Fibroblast of villous mesenchyme (primary cell): ENCODE data around the gene MCM7. TPM values are rescaled to one million over a fixed set of nuclear protein-coding genes. Genes with fewer than 3 reads are reported as not detected.

Experiments used
- DNase-seq: peaks from one replicate; pipeline ENCODE4 v3.0.0-alpha.2; 2010; ENCODE audit warnings: low read depth
- H3K4me3 ChIP-seq: 2 replicates; pipeline ENCODE4 v1.5.1; 2011; ENCODE audit warnings: low read depth, mild to moderate bottlenecking, low read length
- total RNA-seq: library from RNA; depleted of rRNA; stranded (reverse); fragments of >200 nt; gene quantifications from 2 replicates; pipeline ENCODE4 v1.2.3, GENCODE V29; 2012
- TF ChIP-seq, protein P1 (sequence below): IDR thresholded peaks from 2 replicates; pipeline ENCODE4 v1.5.1; 2012; ENCODE audit warnings: low read depth, mild to moderate bottlenecking, low read length; ENCODE audit not compliant: insufficient read depth

Gene MCM7
- total RNA-seq, 1 donor, result 77.7 TPM

DNA sequence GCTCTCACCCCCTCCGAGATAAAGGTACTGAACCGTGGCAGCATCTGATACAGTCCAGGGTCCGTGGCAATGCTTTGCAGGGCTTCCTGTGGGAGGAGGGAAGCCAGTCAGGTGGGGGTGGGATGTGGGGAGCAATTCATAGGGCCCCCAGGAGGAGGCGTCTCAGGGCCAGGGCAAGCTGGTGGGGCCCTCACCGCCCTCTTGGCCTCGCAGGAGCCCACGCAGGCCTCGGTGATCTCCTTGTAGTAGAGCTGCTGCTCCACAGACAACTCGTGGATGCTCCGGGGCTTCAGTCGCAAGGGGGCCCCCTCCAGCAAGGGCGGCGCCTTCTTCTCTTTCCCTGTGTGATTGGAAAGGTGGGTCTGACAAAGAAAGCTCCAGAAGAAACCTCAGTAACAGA is 10.7 kb upstream of the MCM7 start:
- no peak for DNase-seq
- no peak overlapping the region for H3K4me3 ChIP-seq
- TF ChIP-seq, protein P1, sequence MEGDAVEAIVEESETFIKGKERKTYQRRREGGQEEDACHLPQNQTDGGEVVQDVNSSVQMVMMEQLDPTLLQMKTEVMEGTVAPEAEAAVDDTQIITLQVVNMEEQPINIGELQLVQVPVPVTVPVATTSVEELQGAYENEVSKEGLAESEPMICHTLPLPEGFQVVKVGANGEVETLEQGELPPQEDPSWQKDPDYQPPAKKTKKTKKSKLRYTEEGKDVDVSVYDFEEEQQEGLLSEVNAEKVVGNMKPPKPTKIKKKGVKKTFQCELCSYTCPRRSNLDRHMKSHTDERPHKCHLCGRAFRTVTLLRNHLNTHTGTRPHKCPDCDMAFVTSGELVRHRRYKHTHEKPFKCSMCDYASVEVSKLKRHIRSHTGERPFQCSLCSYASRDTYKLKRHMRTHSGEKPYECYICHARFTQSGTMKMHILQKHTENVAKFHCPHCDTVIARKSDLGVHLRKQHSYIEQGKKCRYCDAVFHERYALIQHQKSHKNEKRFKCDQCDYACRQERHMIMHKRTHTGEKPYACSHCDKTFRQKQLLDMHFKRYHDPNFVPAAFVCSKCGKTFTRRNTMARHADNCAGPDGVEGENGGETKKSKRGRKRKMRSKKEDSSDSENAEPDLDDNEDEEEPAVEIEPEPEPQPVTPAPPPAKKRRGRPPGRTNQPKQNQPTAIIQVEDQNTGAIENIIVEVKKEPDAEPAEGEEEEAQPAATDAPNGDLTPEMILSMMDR, result no peak

DNA sequence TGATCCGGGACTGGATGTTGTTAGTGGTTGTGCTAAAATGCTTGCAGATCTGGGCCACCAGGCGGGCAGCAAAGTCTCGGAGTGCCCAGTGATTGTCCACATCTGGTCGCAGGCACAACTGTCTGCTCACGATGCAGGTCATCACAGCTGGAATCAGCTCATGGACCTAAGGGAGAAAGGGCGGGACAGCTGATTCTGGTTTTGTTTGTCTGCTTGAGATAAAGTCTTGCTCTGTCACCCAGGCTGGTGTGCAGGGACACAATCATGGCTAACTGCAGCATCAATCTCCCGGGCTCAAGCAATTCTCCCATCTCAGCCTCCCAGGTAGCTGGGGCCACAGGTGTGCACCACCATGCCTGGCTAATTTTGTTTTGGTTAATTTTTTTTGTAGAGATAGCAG is 10.0 kb upstream of the MCM7 start:
- no peak overlapping the region for H3K4me3 ChIP-seq
- no peak for DNase-seq
- TF ChIP-seq, protein P1, result no peak

DNA sequence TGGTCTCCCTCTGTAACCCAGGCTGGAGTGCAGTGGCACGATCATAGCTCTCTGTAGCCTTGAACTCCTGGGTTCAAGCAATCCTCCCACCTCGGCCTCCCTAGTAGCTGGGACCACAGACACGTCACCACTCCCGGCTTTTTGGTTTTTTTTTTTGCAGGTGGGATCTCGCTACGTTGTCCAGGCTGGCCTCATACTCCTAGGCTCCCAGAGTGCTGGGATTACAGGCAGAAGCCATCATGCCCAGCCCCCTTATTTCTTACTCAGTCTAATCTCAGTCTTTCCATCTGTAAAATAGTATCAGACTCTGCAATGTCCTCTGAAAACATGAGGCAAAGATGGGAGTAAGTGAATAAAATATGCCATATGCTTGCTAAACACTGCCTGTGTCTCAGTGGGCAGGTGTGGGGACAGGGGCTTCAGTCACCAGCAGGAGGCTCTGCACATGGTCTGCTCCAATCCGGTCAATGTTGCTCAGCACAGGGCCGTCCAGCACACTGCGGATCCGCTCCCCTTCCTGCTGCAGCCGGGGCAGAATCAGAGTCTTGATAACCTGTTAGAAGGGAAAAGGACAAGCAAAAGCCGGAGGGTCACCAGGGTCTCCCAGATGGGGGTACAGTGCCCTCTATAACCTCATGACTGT is 8.4 kb upstream of the MCM7 start:
- DNase-seq, result no peak
- TF ChIP-seq, protein P1, result peak; percentile 5
- no peak overlapping the region for H3K4me3 ChIP-seq

DNA sequence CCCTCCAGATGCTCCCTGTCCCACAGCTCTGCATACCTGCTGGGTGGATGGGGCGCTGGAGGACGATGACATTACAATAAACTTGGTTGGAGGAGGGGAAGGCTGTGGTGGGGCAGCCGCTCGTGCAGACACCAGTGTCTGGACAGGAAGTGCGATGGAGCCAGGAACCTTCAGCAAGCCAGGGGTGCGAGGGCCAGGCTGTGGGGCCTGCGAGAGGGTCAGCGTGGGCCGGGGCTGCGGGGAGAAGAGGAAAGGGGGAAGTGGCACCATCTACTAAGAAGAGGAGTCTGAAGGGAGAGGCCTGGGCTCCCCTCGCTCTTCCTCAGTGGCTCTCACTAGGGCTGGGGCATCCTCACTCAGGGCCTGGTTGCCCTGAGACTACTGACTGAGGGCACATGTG is 6.7 kb upstream of the MCM7 start:
- no peak for DNase-seq
- TF ChIP-seq, protein P1, result no peak
- H3K4me3 ChIP-seq, result no peak overlapping the region

DNA sequence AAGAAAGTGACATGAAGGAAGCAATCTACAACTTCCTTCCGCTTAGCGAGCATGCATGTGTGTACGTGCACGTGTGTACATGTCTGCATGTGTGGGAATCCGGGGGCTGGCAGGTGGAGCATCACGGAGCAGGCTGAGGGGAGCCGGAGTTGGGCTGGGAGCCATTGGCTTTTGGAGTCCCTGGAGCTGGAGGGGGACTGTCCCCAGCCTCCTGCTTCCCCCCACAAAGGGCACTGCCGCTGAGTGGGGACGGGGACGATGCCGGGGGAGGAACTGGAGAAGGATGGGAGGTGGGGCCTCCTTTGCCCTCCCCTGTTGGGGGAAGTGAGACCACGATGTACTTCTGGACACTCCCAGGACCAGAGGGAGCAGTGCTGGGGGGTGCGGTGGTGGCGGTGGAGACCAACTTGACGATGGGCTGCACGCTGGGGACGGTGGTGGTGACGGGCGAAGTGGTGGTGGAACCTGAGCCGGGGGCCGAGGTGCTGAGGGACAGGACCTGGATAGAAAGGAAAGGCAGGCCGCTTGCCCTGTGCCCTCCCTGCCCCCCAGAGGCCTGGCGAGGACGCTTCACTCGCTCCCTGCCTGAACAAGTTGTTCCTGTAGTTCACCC is 6.0 kb upstream of the MCM7 start:
- TF ChIP-seq, protein P1, result no peak
- H3K4me3 ChIP-seq, result no peak overlapping the region

DNA sequence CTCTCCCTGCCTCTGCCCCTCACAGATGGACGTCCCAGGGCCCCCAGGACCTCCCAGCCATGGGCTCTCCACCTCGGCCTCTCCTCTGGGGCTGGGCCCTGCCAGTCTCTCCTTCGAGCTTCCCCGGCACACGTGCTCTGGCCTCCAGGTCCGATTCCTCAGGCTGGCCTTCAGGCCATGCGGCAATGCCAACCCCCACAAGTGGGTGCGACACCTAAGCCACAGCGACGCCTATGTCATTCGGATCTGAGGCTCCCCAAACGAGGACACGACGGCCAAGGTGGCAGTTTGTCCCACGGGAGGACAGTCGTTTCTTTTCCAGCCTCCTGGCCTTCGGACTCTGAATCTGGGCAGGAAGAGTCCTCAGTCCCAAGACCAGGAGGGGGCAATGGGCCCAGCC is 5.4 kb upstream of the MCM7 start:
- DNase-seq, result no peak
- TF ChIP-seq, protein P1, result no peak
- no peak overlapping the region for H3K4me3 ChIP-seq

More for the DNA sequence above, 6.0 kb upstream of the MCM7 start:
- DNase-seq, result no peak
